Calu3 (cell line): Measurements from ENCODE around the gene RNF152. TPM values are rescaled to one million over a fixed set of nuclear protein-coding genes. Genes with fewer than 3 reads are reported as not detected.

Source experiments
- BruUV-seq: library from RNA; stranded (reverse); fragments of 400-500 nt; replicated peaks from 2 replicates; lab custom pipeline; 2021; lab: Mats Ljungman, UMichigan
- CTCF ChIA-PET: fragments of 300-600 bp; sonication (Branson Sonifier 250); formaldehyde crosslinking; loops from one replicate; lab custom pipeline; 2022; ENCODE audit warnings: antibody characterized with exemption; lab: Charles Lee
- DNase-seq: peaks from one replicate; pipeline ENCODE4 v3.0.0; 2022
- H3K27ac Mint-ChIP-seq: one replicate; pipeline ENCODE4 v1.8.0; 2022; ENCODE audit warnings: mixed read lengths; ENCODE audit not compliant: unreplicated experiment
- H3K27me3 Mint-ChIP-seq: one replicate; pipeline ENCODE4 v1.8.0; 2022; ENCODE audit warnings: mixed read lengths; ENCODE audit not compliant: unreplicated experiment
- H3K36me3 Mint-ChIP-seq: one replicate; pipeline ENCODE4 v1.8.0; 2022; ENCODE audit warnings: mild to moderate bottlenecking, moderate library complexity, mixed read lengths; ENCODE audit not compliant: insufficient read depth, unreplicated experiment
- H3K4me1 Mint-ChIP-seq: one replicate; pipeline ENCODE4 v1.8.0; 2022; ENCODE audit warnings: mild to moderate bottlenecking, low read depth, mixed read lengths; ENCODE audit not compliant: unreplicated experiment
- H3K4me3 Mint-ChIP-seq: one replicate; pipeline ENCODE4 v1.8.0; 2022; ENCODE audit warnings: mild to moderate bottlenecking, low read depth, moderate library complexity, mixed read lengths; ENCODE audit not compliant: unreplicated experiment
- H3K9me3 Mint-ChIP-seq: one replicate; pipeline ENCODE4 v1.8.0; 2022; ENCODE audit warnings: low read depth, mixed read lengths; ENCODE audit not compliant: unreplicated experiment
- CTCF ChIP-seq: fragments of 200-600 bp; IDR thresholded peaks from one replicate; pipeline ENCODE4 v1.8.0; 2022; ENCODE audit warnings: antibody characterized with exemption; ENCODE audit not compliant: unreplicated experiment
- intact Hi-C: fragments of 100-400 bp; cut with micrococcal nuclease; formaldehyde crosslinking; loops from one replicate; pipeline ENCODE4 v1.10.0; 2022; ENCODE audit not compliant: unreplicated experiment
- total RNA-seq: library from RNA; stranded (reverse); gene quantifications from 2 replicates; pipeline ENCODE4 v1.2.3, GENCODE V29; 2022

RNF152 gene
- total RNA-seq, 1 experiment from 2014 or later: 1.0 TPM

- H3K27me3 Mint-ChIP-seq: peaks cover 27% of the 10 kb centered on the region
- no TSS peak for BruUV-seq
- CTCF ChIA-PET: interaction anchor here (1.4 kb wide), 1 partner anchor 8 kb away, joined by 3 read pairs; no protein-coding TSS in a partner anchor
- no peaks in the 10 kb centered on the region for H3K36me3 Mint-ChIP-seq
- H3K9me3 Mint-ChIP-seq: no peaks in the 10 kb centered on the region
- DNase-seq: no peak
- no peaks in the 10 kb centered on the region for H3K4me1 Mint-ChIP-seq
- H3K27ac Mint-ChIP-seq: no peak overlapping the region
- intact Hi-C loops: no loop called here
- no peak for TF ChIP-seq CTCF
- no peak overlapping the region for H3K4me3 Mint-ChIP-seq
Measured at GRCh38 chr18:61869636-61870035, 23.2 kb downstream of the RNF152 start.

- no peak for TF ChIP-seq CTCF
- CTCF ChIA-PET: no interaction called here
- Mint-ChIP-seq H3K9me3 (no peaks in the 10 kb centered on the region), H3K4me3 (no peak overlapping the region), H3K27ac (no peak overlapping the region), H3K36me3 (no peaks in the 10 kb centered on the region), H3K4me1 (no peaks in the 10 kb centered on the region), H3K27me3 (peaks cover 32% of the 10 kb centered on the region)
- no TSS peak for BruUV-seq
- intact Hi-C loops: no loop called here
- no peak for DNase-seq
Measured at GRCh38 chr18:61865466-61866175, 27.2 kb downstream of the RNF152 start.

GRCh38 chr18:61861372-61861771 lies 31.4 kb downstream of the RNF152 start:
- CTCF ChIA-PET: interaction anchor here (1.7 kb wide), 1 partner anchor 9 kb away, joined by 3 read pairs; no protein-coding TSS in a partner anchor
- Mint-ChIP-seq H3K36me3 (no peaks in the 10 kb centered on the region), H3K27ac (no peak overlapping the region), H3K4me1 (no peaks in the 10 kb centered on the region), H3K4me3 (no peak overlapping the region), H3K27me3 (peaks cover 33% of the 10 kb centered on the region), H3K9me3 (no peaks in the 10 kb centered on the region)
- no peak for TF ChIP-seq CTCF
- intact Hi-C loops: no loop called here
- no peak for DNase-seq
- BruUV-seq: no TSS peak

- no peak for TF ChIP-seq CTCF
- no peak for DNase-seq
- BruUV-seq: no TSS peak
- Mint-ChIP-seq H3K9me3 (no peaks in the 10 kb centered on the region), H3K27ac (no peak overlapping the region), H3K4me3 (no peak overlapping the region), H3K27me3 (peaks cover 43% of the 10 kb centered on the region), H3K36me3 (no peaks in the 10 kb centered on the region), H3K4me1 (no peaks in the 10 kb centered on the region)
- CTCF ChIA-PET: interaction anchor here (0.6 to 1.7 kb wide), 2 partner anchors 10 to 34 kb away, joined by 3 to 5 read pairs; no protein-coding TSS in a partner anchor
- intact Hi-C loops: no loop called here
Measured at GRCh38 chr18:61860302-61860701, 32.5 kb downstream of the RNF152 start.
